ENCODE data around the gene LRRK1.

Gene LRRK1

DNA sequence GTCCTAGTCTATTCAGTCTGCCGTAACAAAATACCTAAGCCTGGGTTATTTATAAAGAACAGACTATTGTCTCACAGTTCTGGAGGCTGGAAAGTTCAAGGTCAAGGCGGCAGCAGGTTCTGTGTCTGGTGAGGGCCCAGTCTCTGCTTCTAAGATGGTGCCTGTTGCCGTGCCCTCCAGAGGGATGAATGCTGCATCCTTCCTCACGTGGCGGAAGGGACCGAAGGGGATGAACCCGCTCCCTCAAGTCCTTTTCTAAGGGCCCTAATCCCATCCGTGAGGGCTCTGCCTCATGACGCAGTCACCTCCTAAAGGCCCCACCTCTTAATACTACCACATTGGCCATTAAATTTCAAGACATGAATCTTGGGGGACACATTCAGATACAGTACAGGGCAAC is 199.0 kb downstream of the LRRK1 start:
- no peak for DNase-seq

DNA sequence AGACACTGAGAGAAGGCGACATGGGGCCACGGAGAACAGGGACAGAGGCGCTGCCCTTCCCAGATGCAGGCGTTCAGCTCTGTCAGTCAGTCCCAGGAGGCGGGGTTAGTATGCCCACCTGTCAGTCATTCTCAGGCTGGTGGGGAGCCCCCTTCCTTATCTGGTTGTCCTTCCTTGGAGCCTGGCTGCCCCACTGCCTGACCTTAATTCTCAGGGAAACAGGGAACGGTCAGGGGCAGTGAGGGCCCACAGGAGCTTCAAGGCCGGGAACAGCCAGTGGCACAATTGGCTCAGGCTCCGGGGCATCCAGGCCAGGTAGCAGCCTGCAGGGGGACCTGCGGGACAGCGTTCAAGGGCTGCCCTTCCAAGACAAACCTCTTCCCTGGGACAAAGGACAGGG is 199.5 kb downstream of the LRRK1 start:
- DNase-seq: no peak

DNA sequence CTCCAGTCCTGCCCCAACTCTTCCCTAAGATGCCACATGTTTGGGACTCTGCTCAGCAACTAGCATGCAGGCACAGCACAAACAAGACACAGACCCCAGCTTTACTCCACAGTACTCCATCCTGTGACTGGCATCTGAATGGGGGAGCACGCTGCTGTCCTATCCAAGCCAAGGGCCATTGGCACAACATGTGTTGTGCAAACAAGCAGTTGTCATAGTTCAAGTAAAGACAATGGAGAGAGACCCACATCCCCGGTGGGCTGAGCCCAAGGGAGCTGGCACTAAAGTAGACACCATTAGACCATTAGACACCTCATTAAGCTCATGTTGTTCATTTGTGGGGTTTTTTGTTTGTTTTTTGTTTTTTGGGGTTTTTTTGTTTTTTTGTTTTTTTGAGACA is 200.0 kb downstream of the LRRK1 start:
- DNase-seq: no peak

Measured in activated T-cell treated with anti-CD3 and anti-CD28 coated beads, Interleukin-2, amount 50 U/mL, for 48 hours (primary cell).